ENCODE results near the gene CLDN16.

DNA sequence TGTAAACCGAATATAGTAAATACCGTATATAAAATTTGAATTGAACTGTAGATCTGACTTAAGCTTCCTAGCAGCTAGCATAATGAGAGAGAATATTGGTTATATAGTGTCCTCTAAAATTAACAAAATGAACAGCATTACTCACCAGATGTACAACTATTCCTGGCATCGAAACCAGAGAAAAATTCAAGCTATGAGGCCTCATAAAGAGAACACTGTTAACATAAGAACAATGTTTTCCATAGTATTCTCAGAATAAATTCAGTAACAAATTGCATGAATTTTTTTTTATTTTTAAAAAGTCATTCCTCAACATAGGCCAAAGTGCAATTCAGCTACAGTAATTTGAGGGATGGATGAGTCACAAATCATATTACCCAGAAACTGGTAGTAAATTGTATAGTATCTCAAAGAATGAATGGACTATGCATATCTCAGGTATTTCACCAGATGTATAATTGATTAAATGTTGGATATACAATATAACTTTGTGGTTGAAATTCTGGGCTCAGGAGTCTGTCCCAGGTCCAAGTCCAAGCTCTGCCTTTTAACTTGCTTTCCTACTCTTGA lies 56.7 kb downstream of the CLDN16 start:
- TF ChIP-seq, protein P1, sequence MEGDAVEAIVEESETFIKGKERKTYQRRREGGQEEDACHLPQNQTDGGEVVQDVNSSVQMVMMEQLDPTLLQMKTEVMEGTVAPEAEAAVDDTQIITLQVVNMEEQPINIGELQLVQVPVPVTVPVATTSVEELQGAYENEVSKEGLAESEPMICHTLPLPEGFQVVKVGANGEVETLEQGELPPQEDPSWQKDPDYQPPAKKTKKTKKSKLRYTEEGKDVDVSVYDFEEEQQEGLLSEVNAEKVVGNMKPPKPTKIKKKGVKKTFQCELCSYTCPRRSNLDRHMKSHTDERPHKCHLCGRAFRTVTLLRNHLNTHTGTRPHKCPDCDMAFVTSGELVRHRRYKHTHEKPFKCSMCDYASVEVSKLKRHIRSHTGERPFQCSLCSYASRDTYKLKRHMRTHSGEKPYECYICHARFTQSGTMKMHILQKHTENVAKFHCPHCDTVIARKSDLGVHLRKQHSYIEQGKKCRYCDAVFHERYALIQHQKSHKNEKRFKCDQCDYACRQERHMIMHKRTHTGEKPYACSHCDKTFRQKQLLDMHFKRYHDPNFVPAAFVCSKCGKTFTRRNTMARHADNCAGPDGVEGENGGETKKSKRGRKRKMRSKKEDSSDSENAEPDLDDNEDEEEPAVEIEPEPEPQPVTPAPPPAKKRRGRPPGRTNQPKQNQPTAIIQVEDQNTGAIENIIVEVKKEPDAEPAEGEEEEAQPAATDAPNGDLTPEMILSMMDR (IDR thresholded peaks at IDR 0.05; ENCODE audit: poor library complexity): no peak
- no peak for TF ChIP-seq EZH2 (IDR thresholded peaks at IDR 0.05; ENCODE audit: borderline replicate concordance)

Measured in hepatocyte (in vitro differentiated cells).